ENCODE measurements around the gene AOAH. TPM values are rescaled to one million over a fixed set of nuclear protein-coding genes. Genes with fewer than 3 reads are reported as not detected.

The AOAH gene
- total RNA-seq, 1 donor from 2014 or later = 5.5 TPM

DNA sequence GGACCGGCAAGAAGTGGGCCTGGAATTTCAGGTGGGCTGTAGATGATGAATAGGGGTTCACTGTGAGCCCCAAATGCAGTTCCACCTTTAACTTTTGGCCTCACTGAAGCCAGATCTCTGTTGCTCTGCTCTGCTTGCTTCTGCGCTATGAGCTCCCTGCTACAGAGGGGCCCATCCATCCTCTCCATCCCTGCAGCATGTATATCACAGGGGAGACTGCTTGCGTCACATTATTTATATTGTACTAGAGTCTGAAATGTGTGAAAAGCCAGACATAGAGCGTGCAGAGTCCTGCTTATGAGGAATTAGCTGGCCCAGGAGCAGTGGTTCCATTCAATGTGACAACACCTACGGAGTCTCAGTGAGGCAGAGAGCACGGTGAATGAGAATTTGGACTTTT lies 69.9 kb downstream of the AOAH start:
- H3K4me1 ChIP-seq = peaks cover 54% of the 10 kb centered on the region
- H3K4me1 Mint-ChIP-seq = peaks cover 64% of the 10 kb centered on the region
- H3K27me3 ChIP-seq = no peaks in the 10 kb centered on the region
- no peak overlapping the region for H3K4me3 ChIP-seq
- H3K36me3 ChIP-seq = no peaks in the 10 kb centered on the region
- no peak overlapping the region for H2AFZ ChIP-seq (replicated peaks)
- no peak overlapping the region for H3K4me3 Mint-ChIP-seq
- H3K9me3 Mint-ChIP-seq = peaks cover 2% of the 10 kb centered on the region
- no peak overlapping the region for H3K27ac ChIP-seq
- H3K4me2 ChIP-seq = no peak overlapping the region
- TF ChIP-seq, protein P1, sequence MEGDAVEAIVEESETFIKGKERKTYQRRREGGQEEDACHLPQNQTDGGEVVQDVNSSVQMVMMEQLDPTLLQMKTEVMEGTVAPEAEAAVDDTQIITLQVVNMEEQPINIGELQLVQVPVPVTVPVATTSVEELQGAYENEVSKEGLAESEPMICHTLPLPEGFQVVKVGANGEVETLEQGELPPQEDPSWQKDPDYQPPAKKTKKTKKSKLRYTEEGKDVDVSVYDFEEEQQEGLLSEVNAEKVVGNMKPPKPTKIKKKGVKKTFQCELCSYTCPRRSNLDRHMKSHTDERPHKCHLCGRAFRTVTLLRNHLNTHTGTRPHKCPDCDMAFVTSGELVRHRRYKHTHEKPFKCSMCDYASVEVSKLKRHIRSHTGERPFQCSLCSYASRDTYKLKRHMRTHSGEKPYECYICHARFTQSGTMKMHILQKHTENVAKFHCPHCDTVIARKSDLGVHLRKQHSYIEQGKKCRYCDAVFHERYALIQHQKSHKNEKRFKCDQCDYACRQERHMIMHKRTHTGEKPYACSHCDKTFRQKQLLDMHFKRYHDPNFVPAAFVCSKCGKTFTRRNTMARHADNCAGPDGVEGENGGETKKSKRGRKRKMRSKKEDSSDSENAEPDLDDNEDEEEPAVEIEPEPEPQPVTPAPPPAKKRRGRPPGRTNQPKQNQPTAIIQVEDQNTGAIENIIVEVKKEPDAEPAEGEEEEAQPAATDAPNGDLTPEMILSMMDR (IDR thresholded peaks at IDR 0.05) = no peak
- TF ChIP-seq EZH2phosphoT487 (IDR thresholded peaks at IDR 0.05) = no peak
- no peak for TF ChIP-seq EZH2 (IDR thresholded peaks at IDR 0.05)
- no peaks in the 10 kb centered on the region for H4K20me1 ChIP-seq (ENCODE audit: low read depth)
- H3K36me3 Mint-ChIP-seq = no peaks in the 10 kb centered on the region
- H3K27ac Mint-ChIP-seq = peak overlapping the region; percentile 87
- H3F3A ChIP-seq (ENCODE audit: low read depth) = peaks cover 23% of the 10 kb centered on the region
- DNase-seq (ENCODE audit: low spot score) = no peak
- H3K9ac ChIP-seq = no peak overlapping the region
- peaks cover 6% of the 10 kb centered on the region for H3K27me3 Mint-ChIP-seq (ENCODE audit: insufficient read depth, low read depth)
- no peaks in the 10 kb centered on the region for H3K9me3 ChIP-seq (ENCODE audit: low read depth)
- no peaks in the 10 kb centered on the region for H3K79me2 ChIP-seq (ENCODE audit: low read depth)

DNA sequence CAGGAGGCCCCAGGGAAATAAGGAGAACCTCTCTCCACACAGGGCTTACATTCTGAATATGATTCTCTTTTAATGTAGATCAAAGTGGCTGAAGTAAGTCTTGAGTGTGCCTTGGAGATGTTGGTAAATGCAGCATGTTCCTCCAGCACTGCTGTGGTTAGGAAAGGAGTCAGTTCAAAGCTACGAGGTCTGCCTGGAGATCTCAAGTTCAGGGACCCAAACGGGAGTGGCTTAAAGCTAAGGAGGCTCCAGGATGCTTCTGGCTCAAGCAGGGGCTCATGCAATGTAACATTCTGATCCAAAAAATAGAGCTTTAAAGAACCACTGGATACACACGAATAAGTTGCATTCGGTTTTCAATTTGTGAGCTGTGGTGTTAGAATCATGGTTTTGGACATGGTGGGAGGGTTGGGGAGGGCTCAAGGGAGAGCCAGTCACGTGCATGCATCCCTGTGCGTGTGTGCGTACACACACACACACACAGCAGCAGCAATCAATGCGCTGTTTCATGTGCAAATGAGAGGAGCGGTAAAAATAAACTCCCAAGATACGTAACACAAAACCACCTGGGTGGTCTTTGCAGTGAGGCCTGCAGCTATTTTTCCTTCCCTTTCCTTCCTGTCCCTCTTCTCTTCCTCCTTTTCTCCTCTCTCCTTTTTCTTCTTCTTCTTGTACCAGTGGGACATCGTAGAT lies 70.5 kb downstream of the AOAH start:
- TF ChIP-seq EZH2 (IDR thresholded peaks at IDR 0.05) = no peak
- TF ChIP-seq, protein P1 (IDR thresholded peaks at IDR 0.05) = no peak
- peaks cover 51% of the 10 kb centered on the region for H3K4me1 ChIP-seq
- H3K36me3 ChIP-seq = no peaks in the 10 kb centered on the region
- no peaks in the 10 kb centered on the region for H3K9me3 ChIP-seq (ENCODE audit: low read depth)
- H3K27me3 ChIP-seq = no peaks in the 10 kb centered on the region
- no peak overlapping the region for H3K4me3 ChIP-seq
- Mint-ChIP-seq H3K4me3 (peak overlapping the region; percentile 46), H3K27me3 (ENCODE audit: insufficient read depth, low read depth) (peaks cover 6% of the 10 kb centered on the region), H3K36me3 (no peaks in the 10 kb centered on the region), H3K4me1 (peaks cover 58% of the 10 kb centered on the region), H3K9me3 (peaks cover 2% of the 10 kb centered on the region), H3K27ac (peak overlapping the region; percentile 87)
- no peak overlapping the region for H3K27ac ChIP-seq
- H3K79me2 ChIP-seq (ENCODE audit: low read depth) = no peaks in the 10 kb centered on the region
- peaks cover 18% of the 10 kb centered on the region for H3F3A ChIP-seq (ENCODE audit: low read depth)
- no peak overlapping the region for H3K9ac ChIP-seq
- no peak overlapping the region for H2AFZ ChIP-seq (replicated peaks)
- H4K20me1 ChIP-seq (ENCODE audit: low read depth) = no peaks in the 10 kb centered on the region
- peak; percentile 38 for DNase-seq (ENCODE audit: low spot score)
- H3K4me2 ChIP-seq = peak overlapping the region; percentile 45

DNA sequence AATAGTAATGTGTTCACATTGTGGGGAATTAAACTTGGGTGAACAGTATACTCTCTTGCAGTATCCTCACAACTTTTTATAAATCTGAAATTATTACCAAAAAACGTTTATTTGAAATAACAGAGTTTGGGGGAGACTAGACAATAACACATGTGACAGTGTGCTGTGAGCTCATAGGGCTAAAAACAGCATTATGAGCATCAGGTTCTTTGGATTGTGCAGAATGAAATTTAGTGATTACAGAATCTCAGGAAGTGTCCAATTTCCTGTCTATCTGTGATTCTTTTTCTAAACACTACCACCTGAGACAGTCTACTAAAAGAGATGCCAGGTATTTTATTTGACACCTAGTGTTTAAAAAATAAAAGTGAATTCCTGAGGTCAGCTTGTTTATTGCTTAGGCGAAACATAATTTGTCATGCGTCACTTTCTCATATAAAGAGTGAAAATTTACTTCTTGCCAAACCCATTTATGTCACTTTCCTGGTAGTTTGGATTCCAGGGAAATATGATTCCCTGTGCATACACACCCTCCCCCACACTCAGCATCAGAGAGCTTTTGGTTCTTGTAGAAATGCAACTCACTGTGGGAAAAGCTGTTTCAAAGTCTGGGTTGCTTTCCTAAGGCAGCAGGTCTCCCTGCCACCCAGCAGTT lies 71.2 kb downstream of the AOAH start:
- Mint-ChIP-seq H3K36me3 (no peaks in the 10 kb centered on the region), H3K9me3 (peaks cover 2% of the 10 kb centered on the region), H3K27me3 (ENCODE audit: insufficient read depth, low read depth) (peaks cover 6% of the 10 kb centered on the region), H3K4me3 (no peak overlapping the region), H3K27ac (peak overlapping the region; percentile 87), H3K4me1 (peaks cover 51% of the 10 kb centered on the region)
- no peaks in the 10 kb centered on the region for H3K36me3 ChIP-seq
- H4K20me1 ChIP-seq (ENCODE audit: low read depth) = no peaks in the 10 kb centered on the region
- H3F3A ChIP-seq (ENCODE audit: low read depth) = peaks cover 11% of the 10 kb centered on the region
- no peak overlapping the region for H3K27ac ChIP-seq
- TF ChIP-seq EZH2phosphoT487 (IDR thresholded peaks at IDR 0.05) (no peak), EZH2 (IDR thresholded peaks at IDR 0.05) (no peak)
- TF ChIP-seq, protein P1 (IDR thresholded peaks at IDR 0.05) = no peak
- H3K4me3 ChIP-seq = no peak overlapping the region
- H3K27me3 ChIP-seq = no peaks in the 10 kb centered on the region
- no peaks in the 10 kb centered on the region for H3K79me2 ChIP-seq (ENCODE audit: low read depth)
- H3K9ac ChIP-seq = no peak overlapping the region
- peak overlapping the region; percentile 45 for H3K4me2 ChIP-seq
- no peak for DNase-seq (ENCODE audit: low spot score)
- H3K4me1 ChIP-seq = peaks cover 44% of the 10 kb centered on the region
- no peak overlapping the region for H2AFZ ChIP-seq (replicated peaks)
- H3K9me3 ChIP-seq (ENCODE audit: low read depth) = no peaks in the 10 kb centered on the region

All from neural progenitor cell (in vitro differentiated cells).